ENCODE measurements around the gene ARID5B.

Gene ARID5B

DNA sequence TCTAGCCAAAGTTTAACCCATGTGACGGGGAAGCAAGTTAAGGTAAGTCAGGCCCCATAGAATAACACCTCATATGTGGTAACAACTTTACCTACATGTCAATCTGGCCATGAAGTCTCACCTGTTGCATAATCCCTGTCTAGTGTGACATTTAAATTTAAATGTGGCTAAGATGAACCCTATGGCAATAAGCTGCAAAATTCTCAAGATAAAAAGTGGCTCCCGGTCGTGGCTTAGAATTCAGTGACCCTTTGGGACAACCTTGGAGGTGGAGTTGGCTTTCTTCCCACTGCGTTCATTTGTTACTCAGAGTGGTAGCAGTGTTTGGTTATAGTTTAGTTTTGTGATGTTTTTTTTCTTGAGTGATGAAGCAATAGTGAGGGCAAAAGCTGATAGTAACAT lies 90.6 kb downstream of the ARID5B start:
- TF ChIP-seq CTCF (IDR thresholded peaks at IDR 0.05) (no peak), ZFX (IDR thresholded peaks at IDR 0.05; ENCODE audit: borderline replicate concordance) (no peak)
- 0 out of 2 replicates have a peak overlapping the region, but pooled peaks have one; percentile 7 for H3K27ac ChIP-seq

DNA sequence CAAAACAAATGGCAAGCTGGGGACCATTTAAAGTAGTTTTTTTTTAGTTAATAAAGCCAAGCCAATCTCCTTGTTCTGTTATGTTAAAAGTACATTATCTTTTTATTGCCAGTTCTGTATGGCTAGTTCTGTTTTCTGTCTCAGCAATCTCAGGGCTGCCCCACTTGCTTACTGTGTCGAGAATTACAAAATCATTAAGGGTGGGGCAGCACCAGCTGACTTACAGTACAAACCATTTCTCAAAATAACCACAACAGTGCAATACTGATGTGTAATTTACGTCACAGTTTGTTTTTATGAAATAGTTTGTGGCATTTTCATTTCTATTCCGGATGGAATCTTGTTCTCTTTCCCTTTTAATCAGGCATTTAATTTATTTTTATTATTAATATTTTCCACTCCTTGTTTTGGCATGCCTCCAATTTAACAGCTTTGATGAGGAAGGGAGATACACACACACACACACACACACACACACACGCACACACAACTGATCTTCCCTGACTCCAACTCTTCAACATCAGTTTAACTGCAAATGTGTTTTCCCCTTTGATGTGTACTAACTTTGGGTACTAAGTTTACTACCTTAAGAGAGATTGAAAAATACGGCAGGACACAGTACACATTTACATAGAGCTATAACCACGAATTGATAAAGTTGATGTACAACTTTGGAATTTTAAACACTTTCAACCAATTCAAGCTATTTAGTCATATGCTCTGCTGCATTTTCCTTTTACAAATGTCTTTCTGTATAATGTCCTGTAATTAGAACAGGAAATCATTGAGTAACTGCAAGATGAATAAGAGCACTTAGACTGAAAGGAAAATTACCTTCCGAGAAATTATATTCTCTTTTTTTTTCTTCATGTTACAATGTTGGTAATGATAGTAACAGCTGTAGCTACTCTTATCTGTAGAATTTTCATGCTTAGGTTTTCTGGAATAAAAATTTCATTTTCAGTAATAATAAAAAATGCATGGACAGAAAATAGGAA lies 91.5 kb downstream of the ARID5B start:
- peak overlapping the region; percentile 7; the same call in 1 of the 2 replicates for H3K27ac ChIP-seq
- TF ChIP-seq CTCF (IDR thresholded peaks at IDR 0.05) (no peak), ZFX (IDR thresholded peaks at IDR 0.05; ENCODE audit: borderline replicate concordance) (no peak)

DNA sequence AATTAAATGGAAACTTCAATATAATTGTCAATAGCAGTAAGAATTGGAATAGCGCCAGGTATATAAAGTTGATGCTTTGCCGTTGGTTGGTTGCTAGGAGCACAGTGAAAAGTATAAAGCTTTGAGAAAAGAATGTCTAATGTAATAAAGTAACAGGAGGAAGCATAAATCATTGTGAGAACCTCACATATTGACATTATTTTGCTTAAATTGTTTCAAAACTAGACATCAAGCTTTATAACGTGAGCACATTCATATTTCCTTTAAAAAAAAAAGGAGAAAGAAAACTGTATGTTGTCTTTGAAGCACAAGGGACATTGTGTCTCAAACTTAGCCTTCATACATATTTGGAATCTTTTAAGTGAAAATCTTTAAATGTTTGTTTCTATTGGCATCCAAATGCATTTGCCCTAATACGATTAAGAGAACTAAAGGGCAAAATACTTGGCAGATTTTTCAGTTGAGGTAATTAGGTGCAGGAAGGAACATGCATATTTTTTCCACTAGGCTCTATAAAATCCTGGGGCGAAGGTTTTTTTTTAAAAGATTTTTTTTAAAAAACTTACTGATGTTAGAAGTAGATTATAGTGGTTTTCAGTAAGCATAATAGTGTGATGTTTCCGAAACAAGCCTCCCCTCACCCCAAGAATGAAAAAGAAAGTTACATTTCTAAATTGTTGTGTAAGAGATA lies 92.4 kb downstream of the ARID5B start:
- TF ChIP-seq ZFX (IDR thresholded peaks at IDR 0.05; ENCODE audit: borderline replicate concordance) (no peak), CTCF (IDR thresholded peaks at IDR 0.05) (no peak)
- no peak overlapping the region for H3K27ac ChIP-seq

GRCh38 chr10:61994405-61995219 lies 93.1 kb downstream of the ARID5B start:
- no peak overlapping the region for H3K27ac ChIP-seq
- TF ChIP-seq CTCF (IDR thresholded peaks at IDR 0.05) (no peak), ZFX (IDR thresholded peaks at IDR 0.05; ENCODE audit: borderline replicate concordance) (no peak)

- no peak overlapping the region for H3K27ac ChIP-seq
- no peak for TF ChIP-seq CTCF (IDR thresholded peaks at IDR 0.05)
- no peak for TF ChIP-seq ZFX (IDR thresholded peaks at IDR 0.05; ENCODE audit: borderline replicate concordance)
Observed at GRCh38 chr10:61995220-61995503, 93.7 kb downstream of the ARID5B start.

DNA sequence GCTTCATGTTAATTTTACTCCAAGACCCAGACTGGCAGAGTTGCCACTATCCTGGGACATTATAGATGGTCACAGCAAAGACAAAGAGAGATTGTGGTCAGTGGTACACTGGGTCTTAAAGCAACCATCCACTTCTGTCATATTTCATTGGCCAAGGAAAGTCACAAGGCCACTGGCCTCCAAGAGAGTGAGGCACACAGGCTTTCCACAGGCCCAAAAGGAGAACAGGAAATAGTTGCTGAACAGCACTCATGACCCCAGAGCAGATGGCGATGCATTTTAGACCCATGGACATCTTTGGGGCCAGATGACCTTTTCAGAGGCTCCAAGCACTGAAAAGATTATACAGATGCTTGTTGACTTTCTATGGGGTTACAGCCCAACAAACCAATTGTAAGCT lies 97.4 kb downstream of the ARID5B start:
- TF ChIP-seq CTCF (IDR thresholded peaks at IDR 0.05) (no peak), ZFX (IDR thresholded peaks at IDR 0.05; ENCODE audit: borderline replicate concordance) (no peak)
- H3K27ac ChIP-seq, result no peak overlapping the region
